NCI-H510A (cell line): Measurements from ENCODE around the gene CMIP.
A peak's percentile ranks its signal among the peaks of the same experiment; 100 is the strongest.

Source experiments
- DNase-seq: peaks from one replicate; lab custom pipeline; 2025; lab: John Stamatoyannopoulos, UW

The CMIP gene

GRCh38 chr16:81551151-81551808 is 106.7 kb downstream of the CMIP start:
- no peak for DNase-seq

GRCh38 chr16:81551821-81552304 is 107.3 kb downstream of the CMIP start:
- DNase-seq, result no peak

GRCh38 chr16:81552743-81553079 is 108.1 kb downstream of the CMIP start:
- no peak for DNase-seq

DNA sequence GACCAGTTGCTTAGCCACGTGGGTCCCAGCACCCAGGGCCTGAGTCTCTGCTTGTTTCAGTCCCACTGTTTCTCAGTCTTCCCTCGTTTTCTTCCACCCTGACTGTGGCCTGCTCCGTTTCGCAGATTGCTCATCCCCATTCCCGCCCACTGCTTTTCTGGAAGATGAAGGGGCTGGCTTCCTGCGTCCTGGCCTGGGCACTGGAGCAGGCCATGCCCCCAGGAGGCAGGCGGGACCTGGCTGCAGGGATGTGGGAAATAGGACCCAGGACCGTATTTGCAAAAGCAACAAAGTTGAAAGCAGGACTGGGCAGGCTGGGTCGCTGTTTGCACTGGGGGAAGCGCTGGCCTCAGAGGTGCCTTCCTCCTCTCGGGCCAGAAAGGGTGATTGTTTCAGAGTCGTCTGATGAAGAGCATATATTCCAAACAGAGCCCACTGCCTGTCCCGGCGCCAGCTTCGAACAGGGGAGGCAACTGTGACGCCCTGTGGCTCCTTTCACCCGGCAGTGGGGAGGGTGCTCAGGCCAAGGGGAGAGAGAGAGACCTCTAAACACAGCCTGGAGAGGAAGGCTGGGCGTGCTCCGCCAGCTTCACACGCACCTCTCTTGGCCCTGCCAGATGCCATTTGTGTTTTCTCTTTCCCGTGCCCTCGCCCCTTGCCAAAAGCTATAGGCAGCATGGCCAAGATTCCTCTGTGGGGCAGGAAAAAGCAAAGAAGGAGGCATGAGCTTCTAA is 108.6 kb downstream of the CMIP start:
- DNase-seq, result no peak

- DNase-seq, result no peak
These were observed 109.4 kb downstream of the CMIP start for GRCh38 chr16:81553814-81554675.

GRCh38 chr16:81554979-81555378 is 110.4 kb downstream of the CMIP start:
- DNase-seq, result no peak

DNA sequence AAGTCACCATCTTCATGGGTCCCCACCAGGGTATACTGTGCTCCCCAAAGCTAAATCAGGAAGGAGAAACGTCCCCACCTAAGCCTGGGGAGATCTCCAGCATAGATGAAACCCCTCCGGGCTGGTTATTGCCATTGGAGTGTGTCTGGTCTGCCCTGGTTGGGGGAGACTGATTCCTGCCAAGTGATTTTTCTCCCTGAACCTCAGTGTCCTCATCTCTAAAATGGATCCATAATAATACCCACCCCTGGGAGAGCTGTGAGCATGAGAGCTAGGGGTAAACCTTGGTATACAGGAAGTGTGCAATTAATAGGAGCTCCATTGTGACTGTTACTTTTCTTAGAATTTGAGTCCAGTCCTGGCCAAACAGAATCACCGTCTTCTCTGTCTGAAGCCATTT is 111.1 kb downstream of the CMIP start:
- DNase-seq, result no peak

- no peak for DNase-seq
These were observed 112.2 kb downstream of the CMIP start for GRCh38 chr16:81556715-81557284.

GRCh38 chr16:81558077-81558443 is 113.5 kb downstream of the CMIP start:
- no peak for DNase-seq

- DNase-seq, result peak; percentile 75
These were observed 114.0 kb downstream of the CMIP start for GRCh38 chr16:81558444-81559175.

GRCh38 chr16:81560979-81561657 is 116.5 kb downstream of the CMIP start:
- no peak for DNase-seq

DNA sequence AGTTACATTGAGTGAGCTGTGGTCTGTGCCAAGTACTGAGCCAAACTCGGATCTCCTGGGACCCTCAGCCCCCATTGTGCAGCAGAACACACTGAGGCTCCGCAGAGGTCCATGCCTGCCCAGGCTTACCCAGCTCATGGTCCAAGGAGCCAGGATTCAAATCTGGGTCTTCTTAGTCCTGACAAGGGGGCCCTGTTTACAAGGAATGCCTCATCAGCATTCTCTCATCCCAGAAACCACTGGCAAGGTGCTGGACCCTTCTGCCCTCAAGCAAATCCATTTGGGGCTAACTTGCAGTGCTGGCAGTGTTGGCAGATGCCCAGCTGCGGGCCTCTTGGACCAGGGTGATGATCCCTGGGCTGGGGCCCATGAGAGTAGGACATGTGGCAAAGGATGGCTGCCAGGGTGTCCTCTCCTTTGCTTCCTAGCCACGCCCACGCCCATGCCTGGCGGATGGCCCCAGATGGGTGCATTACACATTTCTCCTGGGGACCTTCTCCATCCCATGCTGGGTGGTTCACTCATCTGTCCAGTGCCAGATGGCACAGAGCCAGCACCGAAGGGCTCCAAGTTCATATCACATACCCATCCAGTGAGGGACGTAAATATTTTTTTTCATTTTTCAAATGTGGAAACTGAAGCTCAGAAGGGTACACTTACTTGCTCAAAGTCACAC is 117.7 kb downstream of the CMIP start:
- no peak for DNase-seq

- no peak for DNase-seq
These were observed 118.3 kb downstream of the CMIP start for GRCh38 chr16:81562926-81563325.

DNA sequence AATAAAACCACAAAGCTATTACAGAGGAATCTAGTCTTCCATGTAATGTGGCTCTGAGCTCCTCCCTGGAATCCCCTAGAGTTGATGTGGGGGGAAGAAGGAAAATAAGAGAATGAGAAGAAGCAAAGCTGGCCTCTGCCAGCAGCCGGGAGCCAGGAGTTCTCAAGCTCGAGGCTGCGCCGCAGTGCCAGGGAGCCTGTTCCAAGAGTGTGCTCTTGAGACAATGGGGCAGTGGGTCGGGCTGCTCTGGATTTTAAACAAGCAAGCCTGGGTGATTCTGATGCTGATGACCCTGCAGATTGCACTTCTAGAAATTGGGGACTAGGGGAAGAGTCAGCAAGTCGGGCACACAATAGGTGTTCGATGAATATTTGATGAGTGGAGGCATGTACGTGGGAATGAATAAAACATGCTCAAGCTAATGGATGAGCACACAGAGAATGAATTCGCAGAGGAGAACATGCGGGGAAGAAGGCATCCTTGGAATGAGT is 119.9 kb downstream of the CMIP start:
- DNase-seq, result no peak

DNA sequence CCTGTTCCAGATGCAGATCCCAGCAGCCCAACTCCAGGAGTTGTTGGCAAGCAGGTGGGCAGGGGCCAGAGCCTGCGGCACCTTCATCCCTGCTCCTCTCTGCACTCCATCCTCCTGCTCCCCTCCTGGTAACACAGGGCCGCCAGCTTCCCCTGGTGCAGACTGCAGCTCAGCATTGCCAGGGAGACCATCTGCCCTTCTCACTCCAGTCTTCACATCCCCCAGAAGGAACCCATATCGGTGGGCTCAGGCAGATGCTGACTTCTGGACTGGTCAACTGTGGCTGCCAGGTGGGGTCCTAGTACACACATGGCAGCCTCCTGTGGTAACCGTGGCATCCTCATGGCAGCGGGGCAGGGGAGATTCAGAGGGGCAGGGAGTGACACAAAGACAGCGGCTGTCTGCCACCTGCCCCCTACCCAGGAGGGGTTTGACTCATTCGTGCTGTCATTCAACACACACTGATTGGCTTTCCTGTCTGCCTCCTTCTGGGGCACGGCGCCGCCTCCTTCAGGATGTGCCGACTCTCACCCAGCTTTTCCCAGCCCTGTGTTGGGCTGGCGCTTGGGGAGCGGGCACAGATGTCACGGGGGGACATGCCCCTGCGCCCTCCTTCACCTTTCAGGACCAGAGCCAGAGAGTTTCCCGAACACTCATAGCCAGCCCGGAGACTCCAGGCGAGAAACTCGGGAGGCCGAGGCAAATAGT is 120.9 kb downstream of the CMIP start:
- no peak for DNase-seq

DNA sequence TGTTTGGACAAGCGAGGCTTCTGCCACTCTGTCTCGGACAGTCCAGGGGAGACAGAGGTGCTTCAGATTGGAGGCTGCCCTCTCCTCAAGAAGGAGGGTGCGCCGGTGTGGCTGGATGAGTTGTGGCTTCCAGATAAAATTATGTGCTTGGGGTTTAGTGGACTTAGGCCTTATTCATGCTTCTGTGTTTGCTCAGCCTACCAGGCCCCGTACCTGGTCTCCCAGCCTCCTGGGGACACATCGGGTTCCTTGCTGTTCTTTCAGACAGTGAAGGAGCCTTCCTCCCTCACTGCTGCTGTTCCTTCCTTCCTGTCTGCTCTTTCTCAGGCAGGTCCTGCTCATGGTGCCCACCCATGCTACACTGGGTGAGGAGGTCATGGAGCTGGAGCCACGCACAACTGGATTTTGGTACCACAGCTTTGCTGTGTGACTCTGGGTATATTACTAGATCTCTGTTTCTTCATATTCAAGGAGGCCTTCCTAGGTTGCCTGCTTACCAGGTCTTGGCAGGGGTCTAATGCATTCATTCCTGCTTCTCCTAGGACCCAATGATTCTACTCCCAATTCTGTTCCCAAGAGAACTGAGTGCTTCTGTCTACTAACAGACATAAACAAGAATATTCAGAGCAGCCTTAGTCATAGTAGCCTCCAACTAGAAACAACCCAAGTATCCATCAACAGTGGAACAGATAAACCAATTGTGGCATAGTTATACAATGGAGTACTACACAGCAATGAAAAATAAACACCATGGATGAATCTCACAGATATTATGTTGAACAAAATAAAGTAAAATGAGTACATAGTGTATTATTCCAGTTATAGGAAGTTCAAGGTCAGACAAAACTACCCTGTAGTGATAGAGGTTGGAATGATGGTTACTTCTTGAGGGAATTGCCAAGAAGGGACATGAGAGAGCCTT is 121.7 kb downstream of the CMIP start:
- no peak for DNase-seq

- no peak for DNase-seq
These were observed 122.5 kb downstream of the CMIP start for GRCh38 chr16:81567087-81567486.

DNA sequence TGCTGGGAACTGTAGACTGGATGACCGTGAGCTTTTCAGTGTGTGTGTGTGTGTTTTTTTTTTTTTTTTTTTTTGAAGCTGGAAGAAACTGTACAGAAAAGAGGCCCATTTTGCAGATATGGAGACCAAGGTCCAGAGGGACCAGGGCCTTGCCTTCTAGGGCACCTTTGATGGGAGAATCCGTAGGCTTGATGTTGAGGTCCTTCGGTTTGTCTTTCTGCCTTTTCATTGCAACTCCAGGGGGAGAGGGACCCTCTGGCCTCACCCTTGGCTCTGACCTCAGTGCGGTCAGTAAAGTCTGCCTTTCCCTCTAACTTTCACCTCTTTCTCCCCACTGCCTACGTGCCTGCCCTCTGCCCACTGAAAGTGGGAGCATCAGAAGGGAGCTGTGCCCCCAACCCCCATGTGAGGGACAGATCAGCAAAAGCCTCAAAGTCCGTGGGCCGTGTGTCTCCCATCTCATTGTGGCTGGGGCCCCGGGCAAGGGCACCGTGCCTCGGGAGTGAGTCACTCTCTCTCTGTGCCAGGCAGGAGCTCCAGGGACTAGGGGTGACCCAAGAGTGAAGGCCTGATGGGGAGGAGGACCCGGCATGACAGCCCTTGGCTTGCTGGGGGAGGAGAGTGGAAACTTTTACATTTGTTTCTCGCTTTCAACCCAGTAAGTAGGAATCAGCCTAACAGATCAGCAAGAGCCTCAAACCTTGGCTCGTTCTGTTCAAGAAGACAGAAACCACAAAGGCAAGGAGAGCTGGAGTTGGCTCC is 123.6 kb downstream of the CMIP start:
- DNase-seq, result no peak
